A549 (cell line): Measurements from ENCODE around the gene OR4M1. TPM values are rescaled to one million over a fixed set of nuclear protein-coding genes. Genes with fewer than 3 reads are reported as not detected.

Experiments used
- polyA plus RNA-seq, 4 experiments: library from polyadenylated mRNA; depleted of rRNA in 3 of 4; stranded (reverse); fragments of >200 nt; fragmentation: RNase III in 1 of 4; extraction: RNeasy Plus Mini Kit Qiagen cat#74134 plus additional on column Dnase treatment in 1 of 4; gene quantifications; 2 replicates in 3 of 4; 3 replicates in 1 of 4; pipeline ENCODE4 v1.2.3, GENCODE V29; 2011 to 2017

OR4M1 gene
- polyA plus RNA-seq, 2 of the 4 experiments (the other 2 are of a cell fraction) = not detected

Other genes starting within 250 kb of the OR4M1 start
- not detected in 2 replicates for gene OR11H2, start 59.6 kb upstream of the OR4M1 start, polyA plus RNA-seq (2011; rRNA removed)
- not detected in 3 replicates for gene OR11H2, start 59.6 kb upstream of the OR4M1 start, polyA plus RNA-seq (2017; fragmentation: RNase III; extraction: RNeasy Plus Mini Kit Qiagen cat#74134 plus additional on column Dnase treatment)
- not detected in 2 replicates for gene OR4Q3, start 29.9 kb upstream of the OR4M1 start, polyA plus RNA-seq (2011; rRNA removed)
- gene OR4Q3, start 29.9 kb upstream of the OR4M1 start, polyA plus RNA-seq (2017; fragmentation: RNase III; extraction: RNeasy Plus Mini Kit Qiagen cat#74134 plus additional on column Dnase treatment) = not detected in 3 replicates
- not detected in 2 replicates for gene OR4N2, start 30.3 kb downstream of the OR4M1 start, polyA plus RNA-seq (2011; rRNA removed)
- gene OR4N2, start 30.3 kb downstream of the OR4M1 start, polyA plus RNA-seq (2017; fragmentation: RNase III; extraction: RNeasy Plus Mini Kit Qiagen cat#74134 plus additional on column Dnase treatment) = not detected in 3 replicates
- gene OR4K2, start 101.6 kb downstream of the OR4M1 start, polyA plus RNA-seq (2011; rRNA removed) = not detected in 2 replicates
- gene OR4K2, start 101.6 kb downstream of the OR4M1 start, polyA plus RNA-seq (2017; fragmentation: RNase III; extraction: RNeasy Plus Mini Kit Qiagen cat#74134 plus additional on column Dnase treatment) = not detected in 3 replicates
- gene OR4K5, start 147.1 kb downstream of the OR4M1 start, polyA plus RNA-seq (2011; rRNA removed) = not detected in 2 replicates
- gene OR4K5, start 147.1 kb downstream of the OR4M1 start, polyA plus RNA-seq (2017; fragmentation: RNase III; extraction: RNeasy Plus Mini Kit Qiagen cat#74134 plus additional on column Dnase treatment) = not detected in 3 replicates
- gene OR4K1, start 157.4 kb downstream of the OR4M1 start, polyA plus RNA-seq (2011; rRNA removed) = not detected in 2 replicates
- not detected in 3 replicates for gene OR4K1, start 157.4 kb downstream of the OR4M1 start, polyA plus RNA-seq (2017; fragmentation: RNase III; extraction: RNeasy Plus Mini Kit Qiagen cat#74134 plus additional on column Dnase treatment)
- gene OR4K15, start 202.1 kb downstream of the OR4M1 start, polyA plus RNA-seq (2011; rRNA removed) = not detected in 2 replicates
- not detected in 3 replicates for gene OR4K15, start 202.1 kb downstream of the OR4M1 start, polyA plus RNA-seq (2017; fragmentation: RNase III; extraction: RNeasy Plus Mini Kit Qiagen cat#74134 plus additional on column Dnase treatment)
- gene OR4Q2, start 228.7 kb downstream of the OR4M1 start, polyA plus RNA-seq (2011; rRNA removed) = not detected in 2 replicates
- gene OR4Q2, start 228.7 kb downstream of the OR4M1 start, polyA plus RNA-seq (2017; fragmentation: RNase III; extraction: RNeasy Plus Mini Kit Qiagen cat#74134 plus additional on column Dnase treatment) = not detected in 3 replicates
- not detected in 2 replicates for gene OR4K14, start 245.8 kb downstream of the OR4M1 start, polyA plus RNA-seq (2011; rRNA removed)
- gene OR4K14, start 245.8 kb downstream of the OR4M1 start, polyA plus RNA-seq (2017; fragmentation: RNase III; extraction: RNeasy Plus Mini Kit Qiagen cat#74134 plus additional on column Dnase treatment) = not detected in 3 replicates